Tibial nerve (tissue), 4 donors: Measurements from ENCODE around the gene ZFAND2A.
"Not testable (repeated sequence)": the region's sequence is repeated elsewhere in the genome, so short reads cannot be mapped to it uniquely, and the experiment has no call there.

Source experiments
- CTCF ChIP-seq, 5 experiments: fragments of 200-600 bp in 3 of 5; fragments of 450-650 bp in 2 of 5; sonication (generic) in 3 of 5; IDR thresholded peaks; one replicate each; pipeline ENCODE4 v1.5.1; 2016 to 2019; ENCODE audit warnings: antibody characterized with exemption in 5 of 5, mild to moderate bottlenecking in 3 of 5, moderate library complexity in 2 of 5
- EP300 ChIP-seq, 2 donors: sonication (generic); formaldehyde crosslinking; IDR thresholded peaks; one replicate each; pipeline ENCODE4 v1.6.1; 2017; ENCODE audit warnings: antibody characterized with exemption in 2 of 2, mild to moderate bottlenecking in 1 of 2
- POLR2A ChIP-seq, 2 donors: fragments of 450-650 bp; IDR thresholded peaks; one replicate each; pipeline ENCODE4 v1.6.1; 2017; ENCODE audit warnings: antibody characterized with exemption in 2 of 2, mild to moderate bottlenecking in 2 of 2, moderate library complexity in 2 of 2

DNA sequence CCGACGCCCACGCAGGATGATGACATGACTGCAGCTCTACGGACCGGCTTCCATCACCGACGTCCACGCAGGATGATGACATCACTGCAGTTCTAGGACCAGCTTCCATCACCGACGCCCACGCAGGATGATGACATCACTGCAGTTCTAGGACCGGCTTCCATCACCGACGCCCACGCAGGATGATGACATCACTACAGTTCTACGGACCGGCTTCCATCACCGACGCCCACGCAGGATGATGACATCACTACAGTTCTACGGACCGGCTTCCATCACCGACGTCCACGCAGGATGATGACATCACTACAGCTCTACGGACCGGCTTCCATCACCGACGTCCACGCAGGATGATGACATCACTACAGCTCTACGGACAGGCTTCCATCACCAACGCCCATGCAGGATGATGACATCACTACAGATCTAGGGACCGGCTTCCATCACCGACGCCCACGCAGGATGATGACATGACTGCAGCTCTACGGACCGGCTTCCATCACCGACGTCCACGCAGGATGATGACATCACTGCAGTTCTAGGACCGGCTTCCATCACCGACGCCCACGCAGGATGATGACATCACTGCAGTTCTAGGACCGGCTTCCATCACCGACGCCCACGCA is 43.5 kb downstream of the ZFAND2A start:
- TF ChIP-seq CTCF, EP300, POLR2A (IDR thresholded peaks at IDR 0.05): not testable (repeated sequence)
